Aorta (tissue), 5 donors: ENCODE measurements around the gene PPP1CB. TPM values are rescaled to one million over a fixed set of nuclear protein-coding genes. Genes with fewer than 3 reads are reported as not detected.

Experiments
- ATAC-seq: fragments of 200-7000 bp; cut with Tn5 transposase; one replicate; pipeline ENCODE4 v1.9.1; 2022; ENCODE audit warnings: moderate library complexity; ENCODE audit not compliant: low FRiP score
- DNase-seq, 2 donors: peaks; one replicate each; pipeline ENCODE4 v3.0.0-alpha.2; 2020
- H3K27ac ChIP-seq, 2 donors: one replicate each; pipeline ENCODE4 v1.5.1; 2013; ENCODE audit warnings: low read length in 2 of 2, mild to moderate bottlenecking in 2 of 2, moderate library complexity in 2 of 2, control low read depth in 1 of 2, inconsistent platforms in 1 of 2, low read depth in 1 of 2
- H3K27me3 ChIP-seq, 2 donors: one replicate each; pipeline ENCODE4 v1.6.1; 2013; ENCODE audit warnings: control low read depth in 1 of 2, low read length in 1 of 2, mild to moderate bottlenecking in 1 of 2, moderate library complexity in 1 of 2; ENCODE audit not compliant: insufficient read depth in 2 of 2, control insufficient read depth in 1 of 2
- H3K36me3 ChIP-seq, 2 donors: one replicate each; pipeline ENCODE4 v1.6.1; 2013; ENCODE audit warnings: control low read depth in 1 of 2, low read length in 1 of 2, mild to moderate bottlenecking in 1 of 2; ENCODE audit not compliant: insufficient read depth in 2 of 2, control insufficient read depth in 1 of 2
- H3K4me1 ChIP-seq, 2 donors: one replicate each; pipeline ENCODE4 v1.6.1; 2013; ENCODE audit warnings: low read length in 2 of 2, control low read depth in 1 of 2, mild to moderate bottlenecking in 1 of 2, moderate library complexity in 1 of 2; ENCODE audit not compliant: insufficient read depth in 2 of 2, control insufficient read depth in 1 of 2
- H3K4me3 ChIP-seq, 2 donors: one replicate each; pipeline ENCODE4 v1.5.1; 2013; ENCODE audit warnings: low read length in 2 of 2, control low read depth in 1 of 2, mild to moderate bottlenecking in 1 of 2
- H3K9me3 ChIP-seq: one replicate; pipeline ENCODE4 v1.6.1; 2013; ENCODE audit warnings: mild to moderate bottlenecking, low read length; ENCODE audit not compliant: control insufficient read depth
- WGBS, 2 donors: extraction: QIAGEN DNeasy Blood & Tissue Kit; methylation state at CpG; one replicate each; pipeline ENCODE4 v1.1.7; 2013; 5-methylcytosine and 5-hydroxymethylcytosine counted together
- intact Hi-C, 2 donors: fragments of 100-400 bp; cut with DNase I; formaldehyde crosslinking; loops; one replicate each; pipeline versions ENCODE4 v1.14.2 to v1.15.0; 2022
- polyA plus RNA-seq, 2 donors: library from polyadenylated mRNA; stranded (reverse); fragments of 200-250 nt; gene quantifications; one replicate each; pipeline ENCODE4 v1.2.3, GENCODE V29; 2013
- total RNA-seq, 2 donors: library from RNA; stranded (reverse); fragmentation: NEBNext Ultra II Directional; extraction: Animal tissue kit (Norgen Biotek cat#: 25700); gene quantifications; one replicate each; pipeline ENCODE4 v1.2.1, GENCODE V29; 2021
- donor health status: healthy with polysubstance abuse.
- donor health status: Bipolar disorder and iron deficiency.
- donor health status: DM: no; HTN: no; CAD: no.
- donor health status: DM: no; HTN: no; CAD: no.
- donor health status: DM: yes; HTN: yes; CAD: no.

PPP1CB gene
- total and polyA plus RNA-seq, 4 donors: 187 to 484 (median 378) TPM

DNA sequence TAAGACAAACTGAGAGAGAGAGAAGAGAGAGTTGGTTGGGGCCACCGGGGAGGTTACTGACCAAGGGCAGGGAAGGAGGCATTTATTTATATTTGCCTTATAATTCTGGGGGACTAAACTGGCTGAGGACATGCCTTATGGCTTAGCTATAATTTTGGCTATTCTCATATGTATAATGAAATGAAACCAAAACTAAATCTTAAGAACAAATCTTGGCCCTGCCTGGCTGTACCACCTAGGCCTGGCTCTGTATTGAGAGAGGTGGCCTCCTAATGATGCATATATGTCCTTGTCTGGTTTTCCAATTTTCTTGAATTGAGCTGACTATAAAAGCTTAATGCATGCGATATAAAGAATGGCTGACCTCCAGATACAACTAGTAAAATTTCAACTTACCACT, 3.5 kb upstream of the PPP1CB start:
- WGBS, 2 donors: 71 to 79% methylated on average over 2 of the region's 2 CpGs
- Histone ChIP-seq H3K27me3 (no peaks in the 10 kb centered on the region), H3K4me1 (peaks cover 3 to 15% of the 10 kb centered on the region in 2 donors), H3K36me3 (no peaks in the 10 kb centered on the region), H3K4me3 (no peak overlapping the region), H3K27ac (peak overlapping the region; percentile 38 to 45), H3K9me3 (no peaks in the 10 kb centered on the region)
- intact Hi-C loops: no loop called here
- ATAC-seq: no peak
- no peak for DNase-seq

- no peak overlapping the region for H3K4me3 ChIP-seq
- ATAC-seq: no peak
- H3K9me3 ChIP-seq: no peaks in the 10 kb centered on the region
- H3K4me1 ChIP-seq: peaks cover 3 to 15% of the 10 kb centered on the region in 2 donors
- DNase-seq: no peak
- H3K27me3 ChIP-seq: no peaks in the 10 kb centered on the region
- intact Hi-C loops: no loop called here
- H3K36me3 ChIP-seq: no peaks in the 10 kb centered on the region
- peak overlapping the region in 1 of 2 donors; percentile 45 for H3K27ac ChIP-seq
- WGBS, 2 donors: 43 to 57% methylated on average over 1 of the region's 1 CpG
These were observed 2.7 kb upstream of the PPP1CB start for GRCh38 chr2:28748941-28749340.

DNA sequence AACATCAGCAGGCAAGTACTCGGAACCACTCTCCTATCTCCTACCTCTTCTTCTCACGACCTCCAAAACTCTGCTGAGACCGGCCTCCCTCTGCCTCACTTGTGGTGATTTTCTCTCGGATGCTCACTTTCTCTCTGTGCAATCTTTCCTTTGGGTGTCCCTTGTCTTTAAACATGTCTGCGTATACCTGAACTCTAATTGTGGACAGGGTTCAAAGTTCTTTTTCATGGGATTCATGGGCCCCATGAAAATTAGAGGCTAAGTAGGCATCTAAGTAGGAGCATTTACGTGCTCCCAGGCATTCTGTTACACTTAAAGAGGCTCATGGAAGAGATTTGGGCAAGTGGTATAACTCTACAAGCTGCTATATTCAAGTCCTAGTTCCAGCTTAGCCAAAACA, 2.1 kb upstream of the PPP1CB start:
- DNase-seq: no peak
- intact Hi-C loops: no loop called here
- no peaks in the 10 kb centered on the region for H3K36me3 ChIP-seq
- peaks cover 3 to 15% of the 10 kb centered on the region in 2 donors for H3K4me1 ChIP-seq
- H3K9me3 ChIP-seq: no peaks in the 10 kb centered on the region
- H3K27me3 ChIP-seq: no peaks in the 10 kb centered on the region
- ATAC-seq: no peak
- H3K27ac ChIP-seq: peak overlapping the region; percentile 91 to 96
- WGBS, 2 donors: 80 to 81% methylated on average over 6 of the region's 6 CpGs
- H3K4me3 ChIP-seq: no peak overlapping the region

- 1 to 2% methylated on average over 14 of the region's 14 CpGs for WGBS, 2 donors
- peak overlapping the region; percentile 47 to 54 for H3K4me3 ChIP-seq
- ATAC-seq: no peak
- no peak for DNase-seq
- intact Hi-C loops: loop anchor here (2.0 to 5.0 kb wide), 6 partner anchors 16 to 158 kb away; no protein-coding TSS in a partner anchor
- no peaks in the 10 kb centered on the region for H3K9me3 ChIP-seq
- peak overlapping the region; percentile 96 to 99 for H3K27ac ChIP-seq
- peaks cover 0 to 13% of the 10 kb centered on the region in 2 donors for H3K4me1 ChIP-seq
- H3K27me3 ChIP-seq: no peaks in the 10 kb centered on the region
- H3K36me3 ChIP-seq: no peaks in the 10 kb centered on the region
These were observed 1.0 kb upstream of the PPP1CB start for GRCh38 chr2:28750316-28751251.

DNA sequence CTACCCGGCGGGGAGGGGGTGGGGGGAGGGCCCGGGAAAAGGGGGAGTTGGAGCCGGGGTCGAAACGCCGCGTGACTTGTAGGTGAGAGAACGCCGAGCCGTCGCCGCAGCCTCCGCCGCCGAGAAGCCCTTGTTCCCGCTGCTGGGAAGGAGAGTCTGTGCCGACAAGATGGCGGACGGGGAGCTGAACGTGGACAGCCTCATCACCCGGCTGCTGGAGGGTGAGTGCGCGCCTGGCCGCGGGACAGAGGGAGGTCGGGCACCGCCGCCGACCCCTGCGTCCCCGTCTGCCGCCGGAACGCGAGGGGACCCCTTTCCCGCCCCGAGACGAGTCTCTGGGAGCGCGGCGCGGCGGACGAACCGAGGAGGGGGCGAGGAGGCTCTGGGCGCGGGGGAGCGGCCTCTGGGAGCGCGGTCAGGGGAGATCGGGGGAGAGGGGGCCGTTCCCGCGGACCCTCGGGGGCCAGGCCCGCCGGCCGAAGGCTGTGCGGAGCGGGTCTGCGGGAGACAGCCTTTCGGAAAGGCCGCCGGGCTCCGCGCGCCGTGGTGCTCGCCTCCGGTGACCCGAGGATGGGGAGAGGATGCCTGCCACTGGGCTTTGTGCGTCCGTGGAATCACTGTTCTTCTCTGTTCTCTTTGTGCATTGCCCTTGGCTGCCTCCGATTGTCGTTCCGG, 463 bp downstream of the PPP1CB start:
- H3K4me3 ChIP-seq: peak overlapping the region; percentile 87 to 94
- H3K4me1 ChIP-seq: peaks cover 1 to 6% of the 10 kb centered on the region in 2 donors
- intact Hi-C loops: loop anchor here (2.0 to 5.0 kb wide), 6 partner anchors 17 to 160 kb away; no protein-coding TSS in a partner anchor
- WGBS, 2 donors: 0 to 1% methylated on average over 65 to 78 of the region's 78 CpGs
- no peaks in the 10 kb centered on the region for H3K27me3 ChIP-seq
- H3K27ac ChIP-seq: peak overlapping the region; percentile 98 to 99
- ATAC-seq (peak; percentile 64), DNase-seq (peak in 1 of 2 donors; percentile 61)
- no peaks in the 10 kb centered on the region for H3K9me3 ChIP-seq
- no peaks in the 10 kb centered on the region for H3K36me3 ChIP-seq

- ATAC-seq (no peak), DNase-seq (no peak)
- H3K4me1 ChIP-seq: peaks cover 1 to 6% of the 10 kb centered on the region in 2 donors
- intact Hi-C loops: loop anchor here (5.0 kb wide), 3 partner anchors 91 to 161 kb away; no protein-coding TSS in a partner anchor
- H3K36me3 ChIP-seq: no peaks in the 10 kb centered on the region
- peak overlapping the region; percentile 87 to 94 for H3K4me3 ChIP-seq
- H3K27me3 ChIP-seq: no peaks in the 10 kb centered on the region
- WGBS, 2 donors: 0 to 1% methylated on average over 14 of the region's 14 CpGs
- H3K27ac ChIP-seq: peak overlapping the region; percentile 98 to 99
- H3K9me3 ChIP-seq: no peaks in the 10 kb centered on the region
These were observed 1.2 kb downstream of the PPP1CB start for GRCh38 chr2:28752631-28753376.

DNA sequence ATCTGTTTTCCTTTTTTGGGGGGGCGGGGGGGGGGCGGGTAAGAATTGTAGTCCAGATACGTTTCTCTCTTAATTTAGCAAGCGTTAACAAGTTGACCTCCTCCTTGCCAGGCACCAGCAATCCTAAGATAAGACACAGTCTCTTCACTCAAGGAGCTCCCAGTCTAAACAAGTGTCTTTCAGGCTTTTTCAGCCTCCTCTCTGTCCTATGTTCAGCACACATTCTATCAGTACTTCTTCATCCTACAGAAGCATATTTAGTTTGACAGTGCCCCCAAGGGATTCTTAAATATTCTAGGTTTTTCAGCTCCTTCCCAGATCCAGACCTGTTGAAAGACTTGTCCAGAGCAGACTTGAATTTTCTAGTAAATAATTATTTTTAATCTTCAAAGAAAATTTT, 2.7 kb downstream of the PPP1CB start:
- peak overlapping the region; percentile 87 to 94 for H3K4me3 ChIP-seq
- no peaks in the 10 kb centered on the region for H3K36me3 ChIP-seq
- WGBS, 2 donors: 1 to 2% methylated on average over 3 to 4 of the region's 4 CpGs
- intact Hi-C loops: loop anchor here (2.0 to 5.0 kb wide), 4 partner anchors 92 to 188 kb away; no protein-coding TSS in a partner anchor
- H3K27ac ChIP-seq: peak overlapping the region; percentile 51 to 78
- peaks cover 4% of the 10 kb centered on the region in 2 donors for H3K4me1 ChIP-seq
- no peaks in the 10 kb centered on the region for H3K9me3 ChIP-seq
- no peaks in the 10 kb centered on the region for H3K27me3 ChIP-seq
- ATAC-seq (no peak), DNase-seq (no peak)

DNA sequence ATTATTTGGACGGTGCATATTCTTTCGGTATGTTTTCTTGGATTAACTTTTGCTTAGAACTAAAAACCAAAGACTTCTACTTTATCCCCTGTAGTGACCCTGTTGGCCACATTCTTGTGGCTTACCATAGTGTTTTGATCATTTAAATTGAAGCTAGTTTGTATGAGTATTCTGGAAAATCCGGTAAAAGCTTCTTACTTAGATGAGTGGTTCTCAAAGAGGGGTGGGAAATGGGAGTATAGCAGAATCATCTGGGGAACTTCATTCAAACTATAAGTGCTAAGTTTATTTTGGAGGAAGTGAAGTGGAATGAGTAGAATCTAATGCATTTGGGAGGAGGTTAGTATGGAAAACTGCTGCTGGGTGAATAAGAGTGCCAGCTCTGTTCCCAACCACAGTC, 3.8 kb downstream of the PPP1CB start:
- no peaks in the 10 kb centered on the region for H3K9me3 ChIP-seq
- peaks cover 0 to 8% of the 10 kb centered on the region in 2 donors for H3K4me1 ChIP-seq
- no peaks in the 10 kb centered on the region for H3K27me3 ChIP-seq
- 3 to 6% methylated on average over 3 of the region's 3 CpGs for WGBS, 2 donors
- peak overlapping the region; percentile 69 to 94 for H3K4me3 ChIP-seq
- peak overlapping the region in 1 of 2 donors; percentile 50 for H3K27ac ChIP-seq
- DNase-seq (no peak), ATAC-seq (no peak)
- H3K36me3 ChIP-seq: peaks cover 0 to 4% of the 10 kb centered on the region in 2 donors
- intact Hi-C loops: loop anchor here (2.0 to 5.0 kb wide), 2 partner anchors 188 to 189 kb away; no protein-coding TSS in a partner anchor
